Thyroid gland (tissue), 4 donors: Measurements from ENCODE around the gene AP4E1.

Source experiments
- POLR2A ChIP-seq, 2 donors: fragments of 450-650 bp; IDR thresholded peaks; one replicate each; pipeline ENCODE4 v1.6.1; 2017; ENCODE audit warnings: antibody characterized with exemption in 2 of 2, mild to moderate bottlenecking in 2 of 2, moderate library complexity in 1 of 2
- TF ChIP-seq, protein P1 (sequence below), 6 experiments: fragments of 200-600 bp in 3 of 6; fragments of 450-650 bp in 3 of 6; sonication (generic) in 3 of 6; IDR thresholded peaks; one replicate each; pipeline ENCODE4 v1.5.1; 2016 to 2019; ENCODE audit warnings: antibody characterized with exemption in 6 of 6, mild to moderate bottlenecking in 2 of 6, inconsistent platforms in 1 of 6, moderate library complexity in 1 of 6

DNA sequence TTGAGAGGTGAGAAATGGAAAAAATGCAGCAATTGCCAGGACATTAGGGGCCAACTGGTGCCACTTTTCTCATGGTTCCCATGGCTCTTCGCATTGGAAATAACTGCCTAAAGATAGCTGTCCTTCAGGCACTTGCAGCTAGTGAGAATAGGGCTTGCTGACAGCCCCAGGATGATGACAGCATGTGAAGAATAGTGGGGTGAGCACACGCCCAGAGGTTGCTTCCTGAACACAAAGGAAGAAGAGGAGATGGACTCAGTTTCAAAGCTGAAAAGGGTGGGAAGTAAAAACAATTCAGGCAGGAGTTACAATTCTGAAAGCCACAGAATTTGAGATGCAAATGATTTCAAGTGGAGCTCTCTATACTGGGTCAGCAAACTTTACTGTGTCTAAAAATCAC is 140.6 kb downstream of the AP4E1 start:
- TF ChIP-seq, protein P1, sequence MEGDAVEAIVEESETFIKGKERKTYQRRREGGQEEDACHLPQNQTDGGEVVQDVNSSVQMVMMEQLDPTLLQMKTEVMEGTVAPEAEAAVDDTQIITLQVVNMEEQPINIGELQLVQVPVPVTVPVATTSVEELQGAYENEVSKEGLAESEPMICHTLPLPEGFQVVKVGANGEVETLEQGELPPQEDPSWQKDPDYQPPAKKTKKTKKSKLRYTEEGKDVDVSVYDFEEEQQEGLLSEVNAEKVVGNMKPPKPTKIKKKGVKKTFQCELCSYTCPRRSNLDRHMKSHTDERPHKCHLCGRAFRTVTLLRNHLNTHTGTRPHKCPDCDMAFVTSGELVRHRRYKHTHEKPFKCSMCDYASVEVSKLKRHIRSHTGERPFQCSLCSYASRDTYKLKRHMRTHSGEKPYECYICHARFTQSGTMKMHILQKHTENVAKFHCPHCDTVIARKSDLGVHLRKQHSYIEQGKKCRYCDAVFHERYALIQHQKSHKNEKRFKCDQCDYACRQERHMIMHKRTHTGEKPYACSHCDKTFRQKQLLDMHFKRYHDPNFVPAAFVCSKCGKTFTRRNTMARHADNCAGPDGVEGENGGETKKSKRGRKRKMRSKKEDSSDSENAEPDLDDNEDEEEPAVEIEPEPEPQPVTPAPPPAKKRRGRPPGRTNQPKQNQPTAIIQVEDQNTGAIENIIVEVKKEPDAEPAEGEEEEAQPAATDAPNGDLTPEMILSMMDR (IDR thresholded peaks at IDR 0.05) = no peak
- no peak for TF ChIP-seq POLR2A (IDR thresholded peaks at IDR 0.05)
